ENCODE data around the gene MRPL14. TPM values are rescaled to one million over a fixed set of nuclear protein-coding genes. Genes with fewer than 3 reads are reported as not detected.

MRPL14 gene
- total and polyA plus RNA-seq, 9 of the 15 experiments (the other 6 are each of a cell fraction or from before 2014, with no cell fraction given), result 126 to 424 (median 165) TPM

DNA sequence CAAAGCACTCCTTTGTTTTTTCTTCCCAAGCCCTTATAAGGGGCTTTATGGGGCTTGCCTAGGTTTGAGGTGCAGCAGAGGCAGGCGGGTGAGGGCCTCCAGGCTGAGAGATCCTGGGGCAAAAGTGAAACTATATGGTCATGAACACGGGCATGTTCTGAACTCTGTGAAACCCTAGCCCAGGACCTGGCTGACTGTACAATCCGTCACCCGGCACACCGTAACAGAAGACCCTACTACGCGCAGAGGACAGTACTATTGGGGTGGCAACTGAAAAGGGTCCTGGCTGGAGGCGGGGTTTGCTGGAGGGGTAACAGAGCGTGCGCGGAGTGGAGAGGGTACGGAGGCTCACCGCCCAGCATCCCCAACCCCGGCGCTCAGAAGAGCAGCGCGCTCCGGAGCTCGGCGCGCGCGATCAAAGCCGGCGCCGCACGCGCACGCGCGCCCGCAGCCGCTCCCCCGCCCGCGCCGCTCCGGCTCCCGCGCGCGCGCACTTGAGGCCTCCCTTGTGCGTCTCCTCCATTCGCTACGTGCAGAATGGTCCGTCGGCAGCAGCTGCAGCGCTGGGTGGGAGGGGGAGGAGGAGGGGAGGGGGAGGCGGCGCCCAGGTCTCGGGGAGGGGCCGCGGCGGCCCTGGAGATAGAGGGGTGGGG lies 54.2 kb downstream of the MRPL14 start (continued):
- peak; percentile 90; the same call in 1 of the 2 replicates for TF ChIP-seq THAP12 (CRISPR knock-in tag; IDR thresholded peaks at IDR 0.05)
- no peak for TF ChIP-seq MCM7 (IDR thresholded peaks at IDR 0.05)
- TF ChIP-seq DPF2 (IDR thresholded peaks at IDR 0.05), result no peak; the same call in 1 of the 2 replicates
- TF ChIP-seq RAD21 (CRISPR knock-in tag; conservative IDR thresholded peaks at IDR 0.05 in 1 of 2, IDR thresholded peaks at IDR 0.05 in 1 of 2), result 0 out of 4 replicates have a peak, but pooled peaks of 1 of the 2 experiments have one; percentile 6
- no peak for TF ChIP-seq ZNF561 (CRISPR knock-in tag; conservative IDR thresholded peaks at IDR 0.05)
- TF ChIP-seq TARDBP (IDR thresholded peaks at IDR 0.05), result no peak
- TF ChIP-seq ZNF384 (IDR thresholded peaks at IDR 0.05; ENCODE audit: low read depth, low read length), result no peak
- peak; percentile 78; the same call in 1 of the 2 replicates for TF ChIP-seq ZNF644 (tag; IDR thresholded peaks at IDR 0.05; ENCODE audit: low read depth)
- no peak for TF ChIP-seq ZNF512 (tag; IDR thresholded peaks at IDR 0.05)
- no peak for TF ChIP-seq TAL1 (IDR thresholded peaks at IDR 0.05)
- TF ChIP-seq DIDO1 (tag; IDR thresholded peaks at IDR 0.05; ENCODE audit: low read depth), result no peak
- TF ChIP-seq STAT5A (IDR thresholded peaks at IDR 0.05; ENCODE audit: borderline replicate concordance, low read length), result no peak
- no peak for TF ChIP-seq GTF2B (IDR thresholded peaks at IDR 0.05; ENCODE audit: extremely low read depth, insufficient read length)
- TF ChIP-seq MLX (CRISPR knock-in tag; conservative IDR thresholded peaks at IDR 0.05), result no peak
- TF ChIP-seq U2AF1 (optimal IDR thresholded peaks at IDR 0.05; ENCODE audit: low read depth, low read length), result no peak
- no peak for TF ChIP-seq RERE (CRISPR knock-in tag; IDR thresholded peaks at IDR 0.05; ENCODE audit: borderline replicate concordance)
- TF ChIP-seq ZNF124 (CRISPR knock-in tag; IDR thresholded peaks at IDR 0.05), result no peak

Data from K562 (cell line).